GM06990 (cell line): Measurements from ENCODE around the gene TPRG1L.

ENCODE experiments used
- DNase-seq: peaks from one replicate; pipeline ENCODE4 v3.0.0-alpha.2; 2011; ENCODE audit not compliant: insufficient read length; ENCODE audit errors: extremely low read depth
- H3K27me3 ChIP-seq: replicated peaks from 2 replicates; pipeline ENCODE4 v1.6.0; 2011; ENCODE audit warnings: low read length; ENCODE audit not compliant: control insufficient read depth, insufficient read depth
- H3K36me3 ChIP-seq: 2 replicates; pipeline ENCODE4 v1.5.1; 2011; ENCODE audit warnings: low read length; ENCODE audit not compliant: control insufficient read depth, insufficient read depth
- H3K4me3 ChIP-seq: replicated peaks from 2 replicates; pipeline ENCODE4 v1.5.1; 2011; ENCODE audit warnings: low read depth, mild to moderate bottlenecking, control low read depth, low read length
- CTCF ChIP-seq: IDR thresholded peaks from 2 replicates; pipeline ENCODE4 v1.5.1; 2011; ENCODE audit warnings: low read length, control low read depth, mild to moderate bottlenecking, inconsistent platforms; ENCODE audit not compliant: insufficient read depth, poor library complexity, severe bottlenecking

Gene TPRG1L

DNA sequence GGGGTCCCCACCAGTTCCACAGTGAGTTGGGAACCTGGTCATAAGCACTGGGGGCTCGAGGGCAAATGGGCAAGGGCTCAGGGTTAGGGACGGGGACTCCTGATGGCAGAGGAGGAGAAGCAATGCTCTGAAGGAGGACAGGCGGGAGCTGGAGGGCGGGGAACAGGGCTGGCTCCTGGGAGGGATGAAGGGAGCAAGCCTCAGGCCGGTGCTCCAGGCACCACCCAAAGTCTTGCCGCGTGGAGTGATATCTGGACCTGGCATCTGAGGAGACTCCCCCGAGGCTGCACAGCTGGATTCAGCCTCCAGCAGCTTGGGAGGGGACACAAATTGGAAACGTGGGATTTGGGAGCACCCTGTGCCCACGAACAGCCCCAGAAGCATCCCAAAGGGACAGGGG lies 24.5 kb upstream of the TPRG1L start:
- no peaks in the 10 kb centered on the region; the same call in 1 of the 2 replicates for H3K27me3 ChIP-seq
- TF ChIP-seq CTCF, result no peak
- DNase-seq, result no peak
- no peak overlapping the region for H3K4me3 ChIP-seq
- H3K36me3 ChIP-seq, result no peaks in the 10 kb centered on the region

GRCh38 chr1:3601743-3602142 lies 23.1 kb upstream of the TPRG1L start:
- TF ChIP-seq CTCF, result no peak
- DNase-seq, result no peak
- no peaks in the 10 kb centered on the region; the same call in 1 of the 2 replicates for H3K27me3 ChIP-seq
- no peak overlapping the region for H3K4me3 ChIP-seq
- H3K36me3 ChIP-seq, result no peaks in the 10 kb centered on the region

DNA sequence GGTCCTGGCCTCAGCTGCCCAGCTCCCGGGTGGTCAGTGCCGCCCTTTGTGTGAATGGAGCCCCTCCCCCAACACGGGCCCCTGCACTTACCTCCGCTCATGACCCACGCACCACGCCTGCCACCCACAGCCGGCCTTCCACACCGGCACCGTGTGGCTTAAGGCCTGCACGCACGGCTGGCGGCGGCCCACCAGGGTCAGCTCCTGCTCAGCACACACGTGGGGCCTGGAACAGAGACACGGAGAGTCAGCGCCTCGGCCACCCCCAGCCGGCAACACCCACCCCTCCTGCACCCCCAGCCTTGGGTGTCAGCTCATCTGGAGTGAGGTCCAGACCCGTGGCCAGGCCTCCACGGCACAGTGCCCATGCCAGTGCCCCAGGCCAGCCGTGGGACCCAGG lies 22.4 kb upstream of the TPRG1L start:
- TF ChIP-seq CTCF, result no peak
- Histone ChIP-seq H3K27me3 (no peaks in the 10 kb centered on the region; the same call in 1 of the 2 replicates), H3K4me3 (no peak overlapping the region), H3K36me3 (no peaks in the 10 kb centered on the region)
- DNase-seq, result no peak

- no peak for TF ChIP-seq CTCF
- Histone ChIP-seq H3K4me3 (no peak overlapping the region), H3K36me3 (no peaks in the 10 kb centered on the region), H3K27me3 (no peaks in the 10 kb centered on the region; the same call in 1 of the 2 replicates)
- DNase-seq, result no peak
These were observed 21.7 kb upstream of the TPRG1L start for GRCh38 chr1:3603156-3603555.

- DNase-seq, result no peak
These were observed 21.0 kb upstream of the TPRG1L start for GRCh38 chr1:3603571-3604467.

More at GRCh38 chr1:3603571-3604467, 21.0 kb upstream of the TPRG1L start:
- Histone ChIP-seq H3K36me3 (no peaks in the 10 kb centered on the region), H3K27me3 (no peaks in the 10 kb centered on the region; the same call in 1 of the 2 replicates), H3K4me3 (no peak overlapping the region)
- TF ChIP-seq CTCF, result no peak
